ENCODE measurements around the gene ST14.
"Not testable (repeated sequence)": the region's sequence is repeated elsewhere in the genome, so short reads cannot be mapped to it uniquely, and the experiment has no call there.

ST14 gene

DNA sequence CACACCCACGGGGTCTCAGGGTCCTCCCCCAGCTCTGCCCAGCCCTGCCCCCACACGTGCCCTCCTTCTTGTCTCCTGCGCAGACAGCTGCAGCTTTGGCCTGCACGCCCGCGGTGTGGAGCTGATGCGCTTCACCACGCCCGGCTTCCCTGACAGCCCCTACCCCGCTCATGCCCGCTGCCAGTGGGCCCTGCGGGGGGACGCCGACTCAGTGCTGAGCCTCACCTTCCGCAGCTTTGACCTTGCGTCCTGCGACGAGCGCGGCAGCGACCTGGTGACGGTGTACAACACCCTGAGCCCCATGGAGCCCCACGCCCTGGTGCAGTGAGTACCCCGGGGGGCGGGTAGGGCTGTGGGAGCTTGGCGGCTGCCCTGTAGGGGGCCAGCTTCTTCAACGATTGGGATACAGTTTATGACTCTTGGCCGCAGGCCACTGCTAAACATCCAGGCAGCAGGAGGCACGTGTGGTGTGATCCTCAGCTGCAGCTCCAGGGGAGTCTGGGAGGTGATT lies 30.8 kb downstream of the ST14 start:
- H3K9ac ChIP-seq (ENCODE audit: low read depth, low read length), result no peak overlapping the region
- H3K4me3 ChIP-seq (ENCODE audit: low read depth, low read length), result no peak overlapping the region
- no peaks in the 10 kb centered on the region for H3K9me3 ChIP-seq (ENCODE audit: control insufficient read depth, insufficient read depth, low read length)
- H3K27ac ChIP-seq (ENCODE audit: low read depth, low read length), result no peak overlapping the region
- H3K36me3 ChIP-seq (ENCODE audit: control insufficient read depth, insufficient read depth, low read length), result peaks cover 6% of the 10 kb centered on the region; the same call in 1 of the 2 replicates
- H3K27me3 ChIP-seq (ENCODE audit: control insufficient read depth, insufficient read depth, low read length), result no peaks in the 10 kb centered on the region
- H3K4me1 ChIP-seq (ENCODE audit: control insufficient read depth, insufficient read depth, low read length), result no peaks in the 10 kb centered on the region

GRCh38 chr11:130191896-130192295 lies 32.3 kb downstream of the ST14 start:
- Histone ChIP-seq H3K4me3 (ENCODE audit: low read depth, low read length) (no peak overlapping the region), H3K4me1 (ENCODE audit: control insufficient read depth, insufficient read depth, low read length) (no peaks in the 10 kb centered on the region), H3K9me3 (ENCODE audit: control insufficient read depth, insufficient read depth, low read length) (no peaks in the 10 kb centered on the region), H3K27me3 (ENCODE audit: control insufficient read depth, insufficient read depth, low read length) (no peaks in the 10 kb centered on the region), H3K9ac (ENCODE audit: low read depth, low read length) (no peak overlapping the region), H3K36me3 (ENCODE audit: control insufficient read depth, insufficient read depth, low read length) (peaks cover 6% of the 10 kb centered on the region; the same call in 1 of the 2 replicates), H3K27ac (ENCODE audit: low read depth, low read length) (no peak overlapping the region)

DNA sequence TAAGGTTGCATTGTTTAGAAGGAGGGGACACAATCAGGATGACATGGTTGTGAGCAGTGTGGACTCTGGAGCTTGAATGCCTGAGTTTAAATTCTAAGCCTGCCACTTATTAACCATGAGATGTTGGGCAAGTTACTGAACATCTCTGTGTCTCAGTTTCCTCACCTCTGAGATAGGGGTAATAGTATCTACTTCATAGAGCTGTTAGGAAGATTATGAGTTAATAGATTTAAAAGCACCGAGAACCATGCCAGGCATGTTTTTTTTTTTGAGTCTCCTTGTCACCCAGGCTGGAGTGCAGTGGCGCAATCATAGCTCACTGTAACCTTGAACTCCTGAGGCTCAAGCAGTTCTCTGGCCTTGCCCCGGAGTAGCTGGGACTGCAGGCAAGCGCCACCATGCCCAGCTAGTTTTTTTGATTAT lies 33.3 kb downstream of the ST14 start:
- no peaks in the 10 kb centered on the region for H3K9me3 ChIP-seq (ENCODE audit: control insufficient read depth, insufficient read depth, low read length)
- H3K27me3 ChIP-seq (ENCODE audit: control insufficient read depth, insufficient read depth, low read length), result no peaks in the 10 kb centered on the region
- H3K9ac ChIP-seq (ENCODE audit: low read depth, low read length), result no peak overlapping the region
- H3K4me1 ChIP-seq (ENCODE audit: control insufficient read depth, insufficient read depth, low read length), result no peaks in the 10 kb centered on the region
- H3K36me3 ChIP-seq (ENCODE audit: control insufficient read depth, insufficient read depth, low read length), result peaks cover 6% of the 10 kb centered on the region; the same call in 1 of the 2 replicates
- H3K4me3 ChIP-seq (ENCODE audit: low read depth, low read length), result no peak overlapping the region
- H3K27ac ChIP-seq (ENCODE audit: low read depth, low read length), result no peak overlapping the region

DNA sequence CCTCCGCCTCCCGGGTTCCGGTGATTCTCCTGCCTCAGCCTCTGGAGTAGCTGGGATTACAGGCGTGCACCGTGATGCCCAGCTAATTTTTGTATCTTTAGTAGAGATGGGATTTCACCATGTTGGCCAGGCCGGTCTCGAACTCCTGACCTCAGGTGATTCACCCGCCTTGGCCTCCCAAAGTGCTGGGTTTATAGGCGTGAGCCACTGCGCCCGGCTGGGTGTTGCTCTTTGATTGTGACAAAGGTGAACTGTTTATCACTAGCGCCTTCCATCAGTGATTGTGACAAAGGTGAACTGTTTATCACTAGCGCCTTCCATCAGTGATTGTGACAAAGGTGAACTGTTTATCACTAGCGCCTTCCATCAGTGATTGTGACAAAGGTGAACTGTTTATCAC lies 34.0 kb downstream of the ST14 start:
- H3K27me3 ChIP-seq (ENCODE audit: control insufficient read depth, insufficient read depth, low read length); H3K4me1 ChIP-seq (ENCODE audit: control insufficient read depth, insufficient read depth, low read length); H3K4me3 ChIP-seq (ENCODE audit: low read depth, low read length); H3K9ac ChIP-seq (ENCODE audit: low read depth, low read length); H3K9me3 ChIP-seq (ENCODE audit: control insufficient read depth, insufficient read depth, low read length); H3K27ac ChIP-seq (ENCODE audit: low read depth, low read length); H3K36me3 ChIP-seq (ENCODE audit: control insufficient read depth, insufficient read depth, low read length): not testable (repeated sequence)

DNA sequence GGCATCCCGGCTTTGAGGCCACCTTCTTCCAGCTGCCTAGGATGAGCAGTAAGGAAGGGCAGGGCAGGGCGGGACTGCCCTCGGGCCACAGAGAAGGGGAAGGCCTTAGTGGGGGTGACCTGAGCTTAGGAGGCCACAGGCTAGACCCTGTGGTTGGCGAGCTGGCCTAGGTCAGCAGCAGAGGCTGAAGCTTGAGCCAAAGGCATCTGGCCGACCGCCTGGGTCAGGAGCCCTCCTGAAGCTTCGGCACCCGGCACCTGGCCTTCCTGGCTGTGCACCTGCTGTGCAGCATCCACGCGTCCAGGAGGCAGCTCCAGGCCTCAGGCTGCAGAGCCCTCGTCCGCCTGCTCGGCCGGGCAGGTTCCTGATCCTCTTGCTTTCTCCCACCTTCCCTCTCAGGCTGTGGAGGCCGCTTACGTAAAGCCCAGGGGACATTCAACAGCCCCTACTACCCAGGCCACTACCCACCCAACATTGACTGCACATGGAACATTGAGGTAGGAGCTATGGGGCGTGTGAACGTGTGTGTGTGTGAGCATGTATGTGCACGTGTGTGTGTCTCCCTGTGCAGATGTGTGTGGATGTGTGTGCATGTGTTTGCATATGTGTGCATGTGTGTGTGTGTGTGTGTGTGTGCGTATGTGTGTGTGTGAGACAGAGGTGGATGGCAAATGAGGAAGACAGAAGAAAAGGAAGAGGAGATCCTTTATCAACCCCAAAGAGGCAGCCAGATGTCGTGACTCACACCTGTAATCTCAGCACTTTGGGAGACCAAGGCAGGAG lies 34.9 kb downstream of the ST14 start:
- Histone ChIP-seq H3K36me3 (ENCODE audit: control insufficient read depth, insufficient read depth, low read length) (peaks cover 6% of the 10 kb centered on the region; the same call in 1 of the 2 replicates), H3K9ac (ENCODE audit: low read depth, low read length) (no peak overlapping the region), H3K27ac (ENCODE audit: low read depth, low read length) (no peak overlapping the region), H3K4me3 (ENCODE audit: low read depth, low read length) (no peak overlapping the region), H3K4me1 (ENCODE audit: control insufficient read depth, insufficient read depth, low read length) (no peaks in the 10 kb centered on the region), H3K9me3 (ENCODE audit: control insufficient read depth, insufficient read depth, low read length) (no peaks in the 10 kb centered on the region), H3K27me3 (ENCODE audit: control insufficient read depth, insufficient read depth, low read length) (no peaks in the 10 kb centered on the region)

DNA sequence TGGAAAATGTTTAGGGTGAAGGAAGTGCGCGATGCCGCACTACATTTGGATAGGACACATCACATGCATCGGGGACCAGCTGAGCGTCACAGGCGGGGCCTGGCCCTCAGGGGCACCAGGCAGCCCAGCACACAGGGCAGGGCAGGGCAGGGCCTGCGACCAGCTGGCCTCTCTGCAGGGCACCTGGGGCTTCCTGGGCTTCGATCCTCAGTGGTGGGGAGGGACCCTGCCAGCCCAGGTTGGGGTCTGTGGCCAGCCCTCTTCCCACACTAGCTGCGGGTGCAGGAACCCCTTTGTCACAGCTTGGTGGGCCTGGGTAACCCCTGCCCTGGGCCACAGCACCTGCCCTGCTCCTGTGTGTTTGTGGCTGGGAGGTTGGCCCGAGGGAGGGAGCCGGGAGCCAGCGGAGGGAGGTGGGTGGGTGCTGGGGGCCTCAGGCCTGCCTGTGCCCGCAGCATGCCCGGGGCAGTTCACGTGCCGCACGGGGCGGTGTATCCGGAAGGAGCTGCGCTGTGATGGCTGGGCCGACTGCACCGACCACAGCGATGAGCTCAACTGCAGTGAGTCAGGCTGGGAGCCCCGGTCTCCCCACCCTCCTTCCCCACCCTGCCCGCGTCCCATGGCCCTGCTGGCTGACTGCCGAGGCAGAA lies 37.9 kb downstream of the ST14 start:
- Histone ChIP-seq H3K4me1 (ENCODE audit: control insufficient read depth, insufficient read depth, low read length) (no peaks in the 10 kb centered on the region), H3K27ac (ENCODE audit: low read depth, low read length) (no peak overlapping the region), H3K9me3 (ENCODE audit: control insufficient read depth, insufficient read depth, low read length) (no peaks in the 10 kb centered on the region), H3K27me3 (ENCODE audit: control insufficient read depth, insufficient read depth, low read length) (no peaks in the 10 kb centered on the region), H3K36me3 (ENCODE audit: control insufficient read depth, insufficient read depth, low read length) (peaks cover 10% of the 10 kb centered on the region; the same call in 1 of the 2 replicates), H3K9ac (ENCODE audit: low read depth, low read length) (no peak overlapping the region), H3K4me3 (ENCODE audit: low read depth, low read length) (no peak overlapping the region)

DNA sequence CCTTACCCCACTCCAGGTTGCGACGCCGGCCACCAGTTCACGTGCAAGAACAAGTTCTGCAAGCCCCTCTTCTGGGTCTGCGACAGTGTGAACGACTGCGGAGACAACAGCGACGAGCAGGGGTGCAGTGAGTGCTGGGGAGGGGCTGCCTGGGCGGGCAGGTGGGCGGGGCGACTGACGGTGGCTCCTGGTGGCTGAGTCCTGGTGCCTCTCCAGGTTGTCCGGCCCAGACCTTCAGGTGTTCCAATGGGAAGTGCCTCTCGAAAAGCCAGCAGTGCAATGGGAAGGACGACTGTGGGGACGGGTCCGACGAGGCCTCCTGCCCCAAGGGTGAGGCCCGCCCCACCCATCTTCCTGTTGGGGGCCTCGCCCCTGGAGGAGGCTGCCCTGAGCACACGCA lies 38.7 kb downstream of the ST14 start:
- peaks cover 10% of the 10 kb centered on the region; the same call in 1 of the 2 replicates for H3K36me3 ChIP-seq (ENCODE audit: control insufficient read depth, insufficient read depth, low read length)

DNA sequence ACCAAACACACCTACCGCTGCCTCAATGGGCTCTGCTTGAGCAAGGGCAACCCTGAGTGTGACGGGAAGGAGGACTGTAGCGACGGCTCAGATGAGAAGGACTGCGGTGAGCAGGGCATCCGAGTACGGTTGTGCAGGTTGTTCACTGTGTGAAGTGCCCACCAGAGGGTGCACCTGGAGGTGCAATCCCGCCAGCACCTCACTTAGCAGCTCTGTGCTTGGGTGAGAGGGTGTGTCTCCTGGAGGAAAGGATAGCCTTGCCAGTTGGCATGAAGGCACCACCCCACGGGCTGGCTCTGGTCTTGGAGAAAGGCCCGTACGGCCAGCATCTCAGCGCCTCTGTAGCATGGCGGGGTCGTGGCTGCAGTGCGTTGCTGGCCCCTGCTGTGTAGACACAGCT lies 39.4 kb downstream of the ST14 start:
- no peak overlapping the region for H3K27ac ChIP-seq (ENCODE audit: low read depth, low read length)
- peaks cover 10% of the 10 kb centered on the region; the same call in 1 of the 2 replicates for H3K36me3 ChIP-seq (ENCODE audit: control insufficient read depth, insufficient read depth, low read length)
- H3K9ac ChIP-seq (ENCODE audit: low read depth, low read length), result no peak overlapping the region
- no peaks in the 10 kb centered on the region for H3K27me3 ChIP-seq (ENCODE audit: control insufficient read depth, insufficient read depth, low read length)
- no peak overlapping the region for H3K4me3 ChIP-seq (ENCODE audit: low read depth, low read length)
- no peaks in the 10 kb centered on the region for H3K4me1 ChIP-seq (ENCODE audit: control insufficient read depth, insufficient read depth, low read length)
- H3K9me3 ChIP-seq (ENCODE audit: control insufficient read depth, insufficient read depth, low read length), result no peaks in the 10 kb centered on the region

More for the DNA sequence above, 38.7 kb downstream of the ST14 start:
- Histone ChIP-seq H3K9me3 (ENCODE audit: control insufficient read depth, insufficient read depth, low read length) (no peaks in the 10 kb centered on the region), H3K4me3 (ENCODE audit: low read depth, low read length) (no peak overlapping the region), H3K27ac (ENCODE audit: low read depth, low read length) (no peak overlapping the region), H3K27me3 (ENCODE audit: control insufficient read depth, insufficient read depth, low read length) (no peaks in the 10 kb centered on the region), H3K9ac (ENCODE audit: low read depth, low read length) (no peak overlapping the region), H3K4me1 (ENCODE audit: control insufficient read depth, insufficient read depth, low read length) (no peaks in the 10 kb centered on the region)

GRCh38 chr11:130199792-130200191 lies 40.2 kb downstream of the ST14 start:
- Histone ChIP-seq H3K27me3 (ENCODE audit: control insufficient read depth, insufficient read depth, low read length) (no peaks in the 10 kb centered on the region), H3K9ac (ENCODE audit: low read depth, low read length) (no peak overlapping the region), H3K4me3 (ENCODE audit: low read depth, low read length) (no peak overlapping the region), H3K36me3 (ENCODE audit: control insufficient read depth, insufficient read depth, low read length) (peaks cover 4% of the 10 kb centered on the region; the same call in 1 of the 2 replicates), H3K9me3 (ENCODE audit: control insufficient read depth, insufficient read depth, low read length) (no peaks in the 10 kb centered on the region), H3K27ac (ENCODE audit: low read depth, low read length) (no peak overlapping the region), H3K4me1 (ENCODE audit: control insufficient read depth, insufficient read depth, low read length) (no peaks in the 10 kb centered on the region)

- Histone ChIP-seq H3K27me3 (ENCODE audit: control insufficient read depth, insufficient read depth, low read length) (no peaks in the 10 kb centered on the region), H3K9ac (ENCODE audit: low read depth, low read length) (no peak overlapping the region), H3K4me1 (ENCODE audit: control insufficient read depth, insufficient read depth, low read length) (no peaks in the 10 kb centered on the region), H3K4me3 (ENCODE audit: low read depth, low read length) (no peak overlapping the region), H3K36me3 (ENCODE audit: control insufficient read depth, insufficient read depth, low read length) (peaks cover 4% of the 10 kb centered on the region; the same call in 1 of the 2 replicates), H3K27ac (ENCODE audit: low read depth, low read length) (no peak overlapping the region), H3K9me3 (ENCODE audit: control insufficient read depth, insufficient read depth, low read length) (no peaks in the 10 kb centered on the region)
Observed at GRCh38 chr11:130201026-130201425, 41.4 kb downstream of the ST14 start.
